HG03457 (cell line): ENCODE results near the gene DRD4.
A peak's percentile ranks its signal among the peaks of the same experiment; 100 is the strongest.

Source experiments
- ATAC-seq: cut with Tn5 transposase; IDR thresholded peaks from one replicate; pipeline ENCODE4 v1.9.1; 2021; ENCODE audit warnings: moderate number of reproducible peaks; ENCODE audit not compliant: unreplicated experiment

Gene DRD4

GRCh38 chr11:609341-609811 is 27.7 kb upstream of the DRD4 start:
- no peak for ATAC-seq

- ATAC-seq: no peak
These were observed 26.8 kb upstream of the DRD4 start for GRCh38 chr11:610146-610801.

- ATAC-seq: no peak
These were observed 25.8 kb upstream of the DRD4 start for GRCh38 chr11:611001-611996.

- no peak for ATAC-seq
These were observed 24.7 kb upstream of the DRD4 start for GRCh38 chr11:612201-612960.

GRCh38 chr11:612961-613300 is 24.1 kb upstream of the DRD4 start:
- no peak for ATAC-seq

GRCh38 chr11:613369-613968 is 23.6 kb upstream of the DRD4 start:
- no peak for ATAC-seq

GRCh38 chr11:614021-614622 is 22.9 kb upstream of the DRD4 start:
- no peak for ATAC-seq

- ATAC-seq: no peak
These were observed 22.2 kb upstream of the DRD4 start for GRCh38 chr11:614623-615503.

- ATAC-seq: peak; percentile 45
These were observed 21.4 kb upstream of the DRD4 start, which contains the start of gene IRF7 for GRCh38 chr11:615504-616319. Gene IRF7, minus strand, starts transcription at chr11:615950. Its CDS starts 586 bp downstream, at chr11:615364.

- ATAC-seq: no peak
These were observed 20.5 kb upstream of the DRD4 start for GRCh38 chr11:616320-617198.

GRCh38 chr11:617199-617911 is 19.7 kb upstream of the DRD4 start:
- ATAC-seq: no peak

GRCh38 chr11:617912-618682 is 19.0 kb upstream of the DRD4 start:
- ATAC-seq: no peak

GRCh38 chr11:618856-619627 is 18.0 kb upstream of the DRD4 start:
- no peak for ATAC-seq

GRCh38 chr11:619628-620050 is 17.4 kb upstream of the DRD4 start:
- ATAC-seq: no peak

GRCh38 chr11:620201-620600 is 16.9 kb upstream of the DRD4 start:
- no peak for ATAC-seq
